Bone marrow (tissue), 2 donors: ENCODE data around the gene KCNAB2.

Experiments used
- DNase-seq, 2 donors: peaks; one replicate each; lab custom pipeline; 2025; lab: John Stamatoyannopoulos, UW

The KCNAB2 gene

DNA sequence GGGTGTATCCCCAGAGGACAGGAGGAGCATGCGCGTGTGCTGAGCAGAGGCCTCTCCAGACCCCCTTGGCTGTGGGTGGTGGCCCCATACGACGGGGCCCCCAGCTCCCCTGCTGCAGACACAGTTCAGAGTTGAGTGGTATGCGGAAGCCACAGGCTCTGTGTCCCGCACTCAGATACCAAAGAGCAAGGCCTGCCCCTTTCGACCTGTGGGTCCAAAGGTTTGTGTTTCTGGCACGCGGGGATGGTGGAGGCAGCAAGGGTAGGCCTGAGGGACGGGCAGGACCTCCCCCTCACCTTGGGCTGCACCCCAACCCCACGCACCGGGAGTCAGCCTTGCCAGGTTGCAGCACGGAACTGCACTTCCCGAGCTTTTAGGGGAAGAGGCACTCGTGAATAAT, at the start of gene KCNAB2:
TSS of gene KCNAB2 (plus strand) at position 328 of the 400 bp plus-strand sequence. CDS start 5,649 bp downstream, outside the sequence.
- DNase-seq: no peak

DNA sequence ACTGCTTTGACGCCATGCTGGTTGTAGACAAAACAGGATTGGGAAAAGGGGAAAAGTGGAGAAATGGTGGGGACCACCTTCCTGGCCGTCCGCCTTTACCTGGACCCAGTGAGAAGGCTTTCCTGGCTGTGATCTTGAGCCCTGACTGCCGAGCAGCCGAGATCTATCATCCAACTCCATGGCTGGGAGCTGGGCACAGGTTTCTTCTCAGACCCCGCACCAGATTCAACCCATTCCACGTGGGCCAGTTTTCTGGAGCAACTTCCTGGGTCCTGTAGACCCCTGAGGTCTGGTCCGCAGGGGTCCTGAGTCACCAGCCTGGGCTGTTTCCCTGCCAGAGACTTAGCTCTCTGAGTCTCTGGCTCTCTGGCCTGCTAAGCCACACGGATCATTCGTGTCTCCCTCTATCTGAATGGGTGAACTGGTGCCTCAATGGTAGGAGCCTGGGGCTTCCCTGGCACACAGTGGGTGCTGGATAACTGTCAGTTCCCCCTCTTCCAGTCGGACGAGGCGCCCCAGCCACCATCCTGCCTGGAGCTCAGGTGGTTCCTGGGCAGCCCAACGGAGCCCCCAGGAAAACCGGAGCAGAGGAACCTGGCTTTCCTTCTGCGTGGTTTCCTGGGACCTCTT, 48.9 kb upstream of the KCNAB2 start:
- DNase-seq: no peak

DNA sequence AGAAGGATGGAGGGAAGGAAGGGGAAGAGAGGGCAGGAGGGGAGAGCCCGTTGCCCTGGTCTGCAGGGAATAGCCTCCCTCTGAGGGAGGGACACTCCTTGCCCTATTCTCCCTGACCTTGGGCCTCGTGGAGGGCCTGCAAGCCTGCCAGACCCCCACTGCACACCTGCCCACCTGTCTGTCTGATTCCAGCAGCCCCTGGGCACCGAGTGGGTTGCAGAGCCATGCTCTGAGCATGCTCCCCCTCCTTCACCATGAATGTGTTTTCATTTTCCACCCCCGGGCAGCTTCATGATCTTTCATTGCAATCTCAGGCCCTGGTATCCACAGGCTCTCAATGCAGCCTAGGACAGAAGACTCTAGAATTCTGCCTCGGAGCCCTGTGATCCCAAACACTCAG, 48.4 kb upstream of the KCNAB2 start:
- DNase-seq: no peak

DNA sequence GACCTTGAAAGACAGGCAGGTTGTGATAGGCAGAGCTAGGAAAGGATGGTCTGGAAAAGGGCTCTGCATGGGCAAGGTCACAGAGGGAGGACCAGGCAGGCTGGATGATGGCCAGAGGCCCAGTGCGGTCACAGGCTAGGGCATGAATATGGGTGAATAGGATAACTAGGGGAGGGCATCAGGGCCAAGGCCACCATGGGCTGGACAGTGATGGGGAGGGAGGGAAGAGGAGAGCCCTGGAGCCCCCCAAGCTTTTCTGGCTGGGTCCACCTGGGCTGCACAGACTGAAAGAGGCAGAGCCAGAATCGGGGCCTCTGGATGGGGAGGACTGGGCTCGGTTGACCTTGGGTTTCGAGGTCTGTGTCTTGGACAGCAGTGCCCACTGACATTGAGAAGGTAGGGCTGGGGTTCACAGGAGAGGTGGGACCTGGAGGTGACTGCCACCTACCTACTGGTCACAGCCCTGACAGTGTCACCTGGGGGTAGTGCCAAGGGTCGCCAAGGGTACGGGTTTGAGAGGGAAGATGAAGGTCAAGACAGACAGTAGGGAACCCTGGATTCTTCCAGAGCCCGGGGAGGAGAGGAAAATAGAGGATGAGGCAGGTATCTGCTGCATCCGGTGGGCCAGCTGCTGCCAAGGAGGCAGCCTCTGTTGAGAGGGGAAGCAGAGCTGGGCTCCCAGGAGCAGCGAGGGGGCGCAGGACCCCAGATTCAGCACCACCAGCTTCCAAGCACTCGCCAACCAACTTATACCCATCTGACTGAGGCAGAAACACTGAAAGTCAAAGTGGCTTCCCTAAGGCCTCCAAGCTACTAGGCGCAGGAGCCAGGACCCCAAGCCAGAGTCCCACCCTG, 47.4 kb upstream of the KCNAB2 start:
- DNase-seq: no peak

DNA sequence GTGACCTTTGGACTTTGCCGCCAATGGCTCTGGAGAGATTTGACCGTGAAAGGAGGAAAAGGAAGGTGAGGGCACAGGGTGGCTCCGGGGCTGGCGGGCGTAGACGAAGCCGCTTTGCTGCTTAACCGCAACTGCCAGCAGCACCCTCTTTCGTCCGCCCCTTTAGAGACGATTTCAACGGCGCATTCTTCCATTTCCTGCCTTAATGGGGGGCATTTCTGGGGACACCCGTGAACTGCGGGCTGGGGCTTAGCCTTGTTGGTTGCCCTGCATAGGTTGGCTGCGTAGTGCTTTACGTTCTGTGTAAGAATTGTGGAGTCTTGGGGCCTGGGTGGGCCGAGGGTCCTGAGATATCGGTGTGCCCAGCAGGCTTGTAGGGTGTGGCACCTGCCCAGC, 46.8 kb upstream of the KCNAB2 start:
- DNase-seq: no peak

DNA sequence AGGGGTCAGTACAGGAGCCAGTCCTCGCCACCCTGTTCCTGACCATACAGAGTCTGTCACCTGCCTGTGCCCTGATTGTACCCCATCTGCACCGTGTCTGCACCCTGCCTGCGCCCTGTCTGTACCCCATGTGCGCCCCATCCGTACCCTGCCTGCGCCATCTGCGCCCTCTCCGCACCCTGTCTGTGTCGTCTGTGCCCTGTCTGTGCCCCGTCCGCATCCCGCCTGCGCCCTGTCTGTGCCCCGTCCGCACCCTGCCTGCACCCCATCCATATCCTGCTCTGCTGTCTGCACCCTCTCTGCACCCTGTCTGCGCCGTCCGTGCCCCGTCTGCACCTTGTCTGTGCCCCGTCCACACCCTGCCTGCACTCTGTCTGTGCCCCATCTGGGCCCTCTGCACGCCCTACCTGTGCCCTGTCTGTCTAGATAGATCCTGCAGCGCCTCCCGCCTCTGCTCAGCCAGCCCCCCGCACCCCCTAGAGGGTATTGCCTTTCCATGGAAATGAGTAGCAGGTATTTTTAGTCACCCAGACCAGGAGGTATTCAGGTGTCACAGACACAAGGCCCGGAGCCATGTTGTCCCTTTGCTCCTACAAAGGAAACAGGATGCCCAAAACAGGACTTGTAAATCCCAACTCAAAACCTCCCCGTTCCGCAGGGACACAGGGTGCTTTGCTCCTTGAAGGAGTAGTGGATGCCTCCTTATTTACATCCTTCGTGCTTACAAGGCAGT, 45.8 kb upstream of the KCNAB2 start:
- DNase-seq: no peak

DNA sequence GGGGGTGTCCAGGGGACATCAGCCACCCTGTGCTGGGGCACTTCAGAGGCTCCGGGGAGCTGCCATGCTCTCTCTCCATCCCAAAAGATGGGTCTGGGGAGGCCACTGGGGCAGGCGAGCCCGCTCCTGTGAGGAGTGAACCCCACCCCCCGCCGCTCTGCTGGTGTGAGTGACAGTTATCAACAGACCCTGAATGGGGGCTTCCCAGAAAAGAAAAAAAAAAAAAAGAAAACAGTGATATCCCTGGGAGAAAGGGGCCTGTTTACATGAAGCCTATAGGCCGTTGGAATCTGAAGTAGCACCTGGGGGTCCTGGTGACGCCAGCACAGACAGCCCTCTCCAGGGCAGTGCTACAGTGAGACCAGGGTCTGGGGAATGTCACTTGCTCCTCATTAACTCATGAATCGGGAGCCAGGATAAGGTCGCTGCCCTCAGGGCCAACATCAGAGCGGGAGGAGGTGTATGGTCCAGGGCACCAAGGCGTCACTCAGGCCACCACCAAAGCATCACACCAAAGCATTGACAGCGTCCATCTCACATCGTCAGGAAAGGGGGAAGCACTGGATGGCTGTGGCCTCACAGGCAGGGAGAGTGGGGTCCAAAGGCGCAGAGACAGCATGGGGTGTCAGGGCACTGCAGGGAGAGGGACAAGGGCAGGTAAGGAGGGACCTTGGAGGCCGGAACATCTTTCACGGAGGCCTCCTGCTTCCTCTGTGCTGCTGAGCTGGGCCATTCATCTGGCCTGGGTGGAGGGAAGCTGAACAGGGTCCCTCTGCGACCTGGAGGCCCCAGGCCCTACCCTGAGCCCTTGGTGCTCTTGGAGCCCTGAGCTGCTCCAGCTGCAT, 45.0 kb upstream of the KCNAB2 start:
- DNase-seq: no peak

DNA sequence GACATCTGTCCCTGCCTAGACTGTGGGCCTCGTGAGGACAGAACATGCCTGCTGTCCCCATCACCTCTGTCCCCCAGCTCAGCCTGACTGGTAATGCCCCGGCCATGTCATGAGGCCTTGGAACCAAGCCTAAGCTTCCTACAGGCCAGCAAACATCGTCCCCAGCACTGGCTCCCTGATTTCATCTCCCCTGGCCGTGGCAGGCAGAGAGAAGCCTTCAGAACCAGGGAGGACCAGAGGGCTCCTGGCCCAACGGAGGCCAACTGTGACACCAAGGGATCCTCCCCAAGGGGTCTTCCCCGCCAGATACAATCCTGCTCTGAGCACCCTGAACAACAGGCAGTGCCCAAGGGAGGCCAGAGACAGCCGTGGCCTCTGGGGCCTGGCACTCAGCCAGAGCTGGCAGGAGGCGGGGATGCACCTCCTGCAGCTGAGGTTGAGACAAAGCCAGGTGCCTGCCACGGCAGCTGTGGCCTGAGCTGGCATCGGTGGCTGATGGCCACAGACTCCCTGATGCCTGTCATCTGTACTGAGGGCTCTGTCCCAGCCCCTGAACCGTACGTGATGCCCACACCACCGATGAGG, 43.6 kb upstream of the KCNAB2 start:
- DNase-seq: no peak

DNA sequence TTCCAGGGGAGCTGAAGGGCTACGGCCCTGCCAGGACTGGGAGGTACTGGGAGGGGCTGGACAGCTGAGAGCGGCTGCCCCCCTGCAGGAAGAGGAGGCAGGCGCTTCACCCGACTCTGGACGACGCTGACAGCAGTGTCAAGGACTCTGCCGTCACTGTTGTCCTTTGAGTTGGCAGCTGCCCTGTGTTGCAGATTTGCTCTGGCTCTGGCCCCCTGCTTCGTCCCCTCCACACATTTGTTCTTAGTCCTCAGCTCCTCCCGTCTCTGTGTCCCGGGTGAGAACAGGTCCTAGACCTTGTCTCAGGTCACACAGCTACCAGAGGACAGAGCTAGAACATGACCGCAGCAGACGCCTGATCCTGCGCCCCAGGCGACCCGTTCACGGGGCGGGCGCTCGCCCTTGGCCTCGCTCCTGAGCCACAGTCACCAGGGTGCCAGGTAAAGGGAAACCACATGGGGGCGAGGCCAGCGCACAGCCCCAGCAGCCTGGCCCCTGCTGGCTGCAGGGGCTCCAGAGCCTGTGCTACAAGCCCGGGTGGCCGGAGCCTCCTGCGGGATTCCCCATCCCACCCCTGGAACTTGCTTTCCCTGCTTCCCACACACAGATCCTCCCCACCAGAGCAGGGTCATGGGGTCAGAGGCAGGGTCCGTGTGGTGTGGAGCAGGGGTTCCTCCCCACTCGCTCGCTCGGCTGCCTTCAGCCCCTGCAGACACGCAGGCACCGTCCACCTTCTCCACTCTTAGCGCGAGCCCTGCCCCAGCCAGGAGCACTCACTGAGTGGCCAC, 42.8 kb upstream of the KCNAB2 start:
- DNase-seq: no peak

DNA sequence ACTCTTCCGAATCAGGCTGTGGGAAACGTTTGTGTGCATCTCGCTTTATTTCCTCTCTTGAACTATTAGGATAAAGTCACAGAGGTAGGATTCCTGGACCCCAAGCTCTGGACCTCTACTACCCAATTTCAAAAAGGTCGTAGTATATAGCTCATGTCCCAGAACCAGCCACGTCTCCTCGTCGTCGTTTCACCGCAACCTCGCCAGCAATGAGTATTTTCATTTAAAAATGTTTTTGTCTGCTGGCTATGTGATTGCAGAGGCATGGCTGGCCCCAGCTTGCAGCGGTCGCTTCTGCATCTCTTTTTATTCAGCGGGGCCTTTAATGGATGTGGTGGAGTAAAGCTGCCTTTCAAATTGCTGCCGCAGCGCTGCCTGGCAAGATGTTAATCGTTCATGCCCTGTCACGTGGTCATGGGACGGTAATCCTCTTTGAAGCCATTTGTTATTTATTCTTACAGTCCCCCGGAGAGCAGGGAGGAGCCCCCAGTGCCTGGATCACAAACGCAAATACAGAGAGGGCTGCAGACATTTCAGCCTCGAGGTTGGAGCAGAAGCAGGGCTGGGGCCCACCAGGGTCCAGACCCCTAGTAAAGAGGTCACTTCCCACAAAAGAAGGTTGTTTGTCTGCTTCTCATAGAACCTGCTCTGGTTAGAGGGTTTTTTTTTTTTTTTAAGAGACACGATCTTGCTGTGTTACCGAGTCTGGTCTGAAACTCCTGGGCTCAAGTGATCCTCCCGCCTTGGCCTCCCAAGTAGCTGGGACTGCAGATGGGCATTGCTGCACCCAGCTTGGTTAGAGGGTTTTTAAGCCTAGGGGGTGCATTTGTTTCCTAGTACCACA, 41.9 kb upstream of the KCNAB2 start:
- DNase-seq: no peak

DNA sequence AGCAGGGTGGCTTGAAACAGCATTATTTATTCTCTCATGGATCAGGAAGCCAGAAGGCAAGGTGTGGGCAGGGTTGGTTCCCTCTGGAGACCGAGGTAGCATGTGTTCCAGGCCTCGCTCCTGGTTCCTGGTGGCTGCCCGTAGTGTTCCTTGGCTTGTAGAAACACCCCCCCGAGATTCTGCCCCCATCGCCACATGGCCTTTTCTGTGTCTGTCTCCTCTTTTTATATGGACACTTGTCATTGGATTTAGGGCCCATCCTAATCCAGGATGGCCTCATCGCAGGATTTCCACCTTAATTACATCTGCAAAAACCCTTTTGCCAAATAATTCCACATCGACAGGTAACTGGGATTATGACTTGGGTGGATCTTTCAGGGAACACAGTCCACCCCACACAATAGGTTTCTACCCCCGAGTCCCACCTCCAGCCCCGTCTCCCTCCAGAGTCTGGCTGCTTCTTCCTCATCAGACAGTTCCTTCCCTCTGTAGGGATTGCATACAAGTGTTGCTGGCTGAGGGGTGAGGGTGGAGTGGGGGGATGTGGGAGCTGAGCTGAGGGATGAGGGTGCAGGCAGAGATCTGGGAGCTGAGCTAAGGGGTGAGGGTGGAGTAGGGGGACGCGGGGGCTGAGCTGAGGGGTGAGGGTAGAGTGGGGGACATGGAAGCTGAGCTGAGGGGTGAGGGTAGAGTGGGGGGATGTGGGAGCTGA, 41.1 kb upstream of the KCNAB2 start:
- no peak for DNase-seq

DNA sequence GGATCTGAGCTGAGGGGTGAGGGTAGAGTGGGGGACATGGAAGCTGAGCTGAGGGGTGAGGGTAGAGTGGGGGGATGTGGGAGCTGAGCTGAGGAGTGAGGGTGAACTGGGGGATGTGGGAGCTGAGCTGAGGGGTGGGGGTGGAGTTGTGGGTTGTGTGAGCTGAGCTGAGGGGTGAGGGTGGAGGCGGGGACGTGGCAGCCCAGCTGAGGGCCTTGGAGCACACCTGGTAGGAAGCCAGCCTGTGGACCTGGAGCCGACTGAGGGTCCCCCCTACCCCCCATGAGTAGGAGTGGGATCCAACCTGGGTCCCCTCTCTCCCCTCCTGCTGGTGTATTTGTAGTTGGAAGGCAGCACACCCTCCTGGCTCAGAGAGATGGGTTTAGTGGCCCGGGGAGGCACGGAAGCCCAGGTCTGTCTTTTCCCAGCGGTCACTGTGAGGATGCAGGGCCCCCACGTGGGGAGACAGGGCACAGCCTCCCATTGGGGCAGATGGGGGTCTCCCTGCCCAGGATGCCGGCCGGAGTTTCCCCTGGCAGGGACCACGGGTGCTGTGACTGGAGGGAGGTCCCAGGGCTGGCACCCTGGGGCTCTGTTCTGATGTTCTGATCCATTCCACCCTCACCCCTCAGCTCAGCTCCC, 40.3 kb upstream of the KCNAB2 start:
- DNase-seq: peak in 1 of 2 donors; percentile 2

DNA sequence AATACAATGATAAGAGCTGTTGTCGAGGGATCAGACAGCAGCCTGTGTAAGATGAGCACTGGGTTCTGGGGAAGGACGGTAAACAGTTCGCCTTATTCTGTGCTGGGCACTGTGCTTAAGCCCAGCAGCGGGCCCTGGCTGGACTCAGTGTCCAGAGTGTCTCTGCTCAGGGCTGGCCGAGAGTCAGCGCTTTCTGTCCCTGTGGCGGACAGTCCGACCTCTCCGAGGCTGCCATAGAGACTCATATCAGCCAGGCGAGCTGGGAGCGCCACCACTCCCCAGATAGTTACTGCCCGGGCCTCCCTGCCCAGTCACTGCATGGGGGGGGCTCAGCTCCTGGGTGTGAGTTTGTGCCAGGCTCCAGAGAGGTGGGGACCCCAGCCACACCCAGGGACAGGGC, 38.8 kb upstream of the KCNAB2 start:
- DNase-seq: no peak

DNA sequence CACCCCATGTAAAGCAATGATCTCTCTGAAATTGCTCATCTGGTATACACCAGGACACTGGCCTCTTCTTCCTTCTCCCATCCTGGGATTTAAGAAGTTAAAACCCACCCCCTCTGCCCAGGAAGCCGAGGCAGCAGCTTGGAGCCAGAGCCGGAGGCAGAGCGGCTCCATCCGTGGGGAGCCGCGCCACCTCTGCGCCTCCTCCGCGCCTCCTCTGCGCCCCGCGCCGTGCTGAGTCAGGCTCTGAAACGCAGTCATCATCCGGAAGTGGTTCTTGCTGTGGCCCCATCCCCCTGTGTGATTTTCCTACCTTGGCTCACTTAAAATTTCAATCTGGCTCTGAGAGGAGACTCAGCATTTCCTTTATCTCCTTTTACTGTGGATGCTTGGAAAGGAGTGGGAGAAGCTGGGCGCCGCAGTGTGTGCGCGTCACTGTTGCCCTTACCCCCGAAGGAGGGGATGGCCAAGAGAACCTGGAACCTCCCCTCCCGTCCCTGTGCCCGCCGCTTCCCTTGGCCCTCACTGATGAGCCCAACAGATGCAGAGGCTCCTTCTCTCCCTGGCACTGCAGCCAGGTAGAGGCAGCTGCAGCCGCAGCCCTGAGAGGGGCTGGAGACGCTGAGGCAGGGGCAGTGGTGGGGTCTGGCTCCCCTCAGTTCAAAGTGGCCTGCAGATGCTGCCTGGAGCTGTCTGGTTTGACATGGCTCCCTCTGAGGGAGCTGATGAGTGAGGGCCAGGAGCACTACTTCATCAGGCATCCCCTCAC, 38.2 kb upstream of the KCNAB2 start:
- no peak for DNase-seq

DNA sequence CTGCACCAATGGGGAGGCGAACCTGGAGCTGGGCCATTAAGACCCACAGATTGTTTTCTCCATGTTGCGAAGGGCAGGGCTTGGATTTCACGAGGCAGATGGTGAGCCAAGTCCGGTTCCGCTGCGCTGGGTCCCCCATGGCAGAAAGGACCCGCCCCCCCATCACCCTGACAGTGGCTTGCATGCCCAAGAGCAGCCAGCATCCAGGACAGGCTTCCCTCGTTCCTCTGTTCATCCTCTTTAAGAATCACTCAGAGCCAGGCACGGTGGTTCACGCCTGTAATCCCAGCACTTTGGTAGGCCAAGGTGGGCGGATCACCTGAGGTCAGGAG, 37.6 kb upstream of the KCNAB2 start:
- DNase-seq: no peak

DNA sequence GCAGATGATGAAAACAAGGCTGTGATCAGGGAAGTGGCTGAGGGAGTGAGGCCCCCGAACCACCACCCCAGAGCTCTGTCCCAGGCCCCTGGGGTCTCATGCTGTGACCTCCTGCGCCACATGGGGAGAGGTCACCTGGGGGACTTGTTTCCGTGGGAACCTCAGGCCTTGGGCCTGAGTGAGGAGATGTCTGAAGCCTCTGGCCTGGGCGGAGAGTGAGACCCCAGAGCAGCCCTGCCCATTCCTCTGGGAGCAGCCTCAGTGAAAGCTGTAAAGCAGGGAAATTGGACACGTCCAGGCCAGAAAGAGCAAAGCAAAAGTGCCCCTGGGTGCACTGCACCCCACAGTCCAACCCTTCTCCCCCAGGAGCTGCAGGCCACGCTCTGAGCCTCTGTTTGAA, 37.0 kb upstream of the KCNAB2 start:
- DNase-seq: no peak

DNA sequence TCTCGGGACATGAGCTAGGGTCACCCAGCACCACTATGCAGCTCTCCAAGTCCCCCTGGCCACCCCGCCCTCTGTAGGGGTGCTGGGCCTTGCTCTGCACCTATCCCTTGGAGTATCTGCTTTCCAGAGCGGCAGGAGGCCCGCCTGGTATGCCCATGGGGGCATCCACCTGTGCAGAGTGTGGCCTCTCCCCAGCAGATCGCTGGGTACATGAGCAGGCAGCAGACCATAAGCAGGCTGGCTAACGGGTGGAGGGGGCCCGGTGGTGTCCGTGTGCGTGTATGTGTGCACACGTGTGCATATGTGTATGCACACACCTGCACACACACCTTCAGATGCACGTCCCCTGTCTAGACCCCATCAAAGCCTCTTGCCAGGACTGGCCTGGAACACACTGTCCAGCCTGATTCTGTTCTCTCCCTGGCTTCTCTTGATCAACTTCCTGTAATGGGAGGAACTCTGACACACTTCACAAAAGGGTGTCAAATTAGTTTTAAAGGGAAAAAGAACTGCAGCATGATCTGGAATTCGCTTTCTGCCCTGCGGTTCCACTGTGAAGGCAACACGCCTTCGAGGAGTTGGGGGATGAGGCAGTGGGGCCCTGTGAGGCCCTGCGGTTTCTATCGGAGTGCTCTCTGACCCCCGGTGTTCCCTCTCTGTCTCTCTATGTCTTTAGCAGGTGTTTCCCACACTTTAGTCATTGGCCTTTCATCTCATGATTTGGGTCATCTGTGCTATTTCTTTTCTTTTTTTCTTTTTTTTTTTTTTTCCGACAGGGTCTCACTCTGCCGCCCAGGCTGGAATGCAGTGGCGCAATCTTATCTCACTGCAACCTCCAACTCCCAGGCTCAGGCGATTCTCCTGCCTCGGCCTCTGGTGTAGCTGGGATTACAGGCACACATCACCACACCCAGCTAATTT, 36.3 kb upstream of the KCNAB2 start:
- no peak for DNase-seq
